Stimulated activated CD8-positive, alpha-beta memory T cell treated with anti-CD3 and anti-CD28 coated beads, Interleukin-7, amount 100 ng/mL, for 24 hours (primary cell): ENCODE data around the gene MYO5C.

Experiments
- DNase-seq: peaks from one replicate; pipeline ENCODE4 v3.0.0-alpha.2; 2020; ENCODE audit warnings: low read depth

Gene MYO5C

GRCh38 chr15:52213206-52213605 lies 82.4 kb downstream of the MYO5C start:
- no peak for DNase-seq

- DNase-seq = peak; percentile 54
These were observed 87.2 kb downstream of the MYO5C start for GRCh38 chr15:52208306-52208946.

GRCh38 chr15:52207191-52207590 lies 88.4 kb downstream of the MYO5C start:
- DNase-seq = no peak

GRCh38 chr15:52206446-52206845 lies 89.2 kb downstream of the MYO5C start:
- DNase-seq = no peak

- DNase-seq = no peak
These were observed 90.9 kb downstream of the MYO5C start for GRCh38 chr15:52204657-52205056.

- DNase-seq = no peak
These were observed 94.7 kb downstream of the MYO5C start for GRCh38 chr15:52200831-52201365.

- no peak for DNase-seq
These were observed 96.3 kb downstream of the MYO5C start for GRCh38 chr15:52199271-52199670.

GRCh38 chr15:52196891-52197290 lies 98.7 kb downstream of the MYO5C start:
- DNase-seq = no peak

GRCh38 chr15:52193791-52194190 lies 101.8 kb downstream of the MYO5C start:
- DNase-seq = no peak

- DNase-seq = no peak
These were observed 102.3 kb downstream of the MYO5C start for GRCh38 chr15:52193321-52193720.

- DNase-seq = no peak
These were observed 104.4 kb downstream of the MYO5C start, which contains the start of gene GNB5 for GRCh38 chr15:52191207-52191606. TSS of gene GNB5 (minus strand) at chr15:52191392. CDS start at chr15:52184676, 6,716 bp downstream.

GRCh38 chr15:52186651-52187486 lies 108.7 kb downstream of the MYO5C start:
- no peak for DNase-seq

GRCh38 chr15:52185151-52185561 lies 110.4 kb downstream of the MYO5C start:
- no peak for DNase-seq

GRCh38 chr15:52184721-52185120 lies 110.9 kb downstream of the MYO5C start:
- no peak for DNase-seq

GRCh38 chr15:52183562-52184173 lies 111.9 kb downstream of the MYO5C start:
- no peak for DNase-seq

- DNase-seq = no peak
These were observed 113.4 kb downstream of the MYO5C start for GRCh38 chr15:52181938-52182780.

- DNase-seq = no peak
These were observed 114.7 kb downstream of the MYO5C start for GRCh38 chr15:52180851-52181450.

GRCh38 chr15:52180196-52180835 lies 115.3 kb downstream of the MYO5C start:
- DNase-seq = peak; percentile 12

- DNase-seq = peak; percentile 75
These were observed 116.1 kb downstream of the MYO5C start for GRCh38 chr15:52179278-52180195.

- DNase-seq = no peak
These were observed 116.8 kb downstream of the MYO5C start for GRCh38 chr15:52178765-52179164.
